Dermis blood vessel endothelial cell (primary cell): ENCODE data around the gene TMEM106A. TPM values are rescaled to one million over a fixed set of nuclear protein-coding genes. Genes with fewer than 3 reads are reported as not detected.
"Not testable (repeated sequence)": the region's sequence is repeated elsewhere in the genome, so short reads cannot be mapped to it uniquely, and the experiment has no call there.

Source experiments
- DNase-seq: peaks from one replicate; pipeline ENCODE4 v3.0.0; 2010
- total RNA-seq: library from RNA; depleted of rRNA; stranded (reverse); fragments of >200 nt; gene quantifications from 2 replicates; pipeline ENCODE4 v1.2.3, GENCODE V29; 2014

The TMEM106A gene
- total RNA-seq, 1 donor from 2014 or later = 2.4 TPM

DNA sequence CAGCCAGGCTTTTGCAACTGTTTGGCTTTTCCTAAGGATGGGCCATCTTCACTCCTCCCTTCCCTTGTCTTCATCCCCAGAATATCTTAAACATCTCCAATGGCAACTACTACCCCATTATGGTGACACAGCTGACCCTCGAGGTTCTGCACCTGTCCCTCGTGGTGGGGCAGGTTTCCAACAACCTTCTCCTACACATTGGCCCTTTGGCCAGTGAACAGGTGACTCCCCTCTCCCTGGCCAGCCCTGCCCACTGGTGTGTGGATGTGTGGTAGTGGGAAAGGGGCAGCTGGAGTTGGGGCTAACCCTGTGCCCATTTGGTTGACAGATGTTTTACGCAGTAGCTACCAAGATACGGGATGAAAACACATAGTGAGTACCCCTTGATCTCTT, 4.7 kb downstream of the TMEM106A start:
- no peak for DNase-seq

DNA sequence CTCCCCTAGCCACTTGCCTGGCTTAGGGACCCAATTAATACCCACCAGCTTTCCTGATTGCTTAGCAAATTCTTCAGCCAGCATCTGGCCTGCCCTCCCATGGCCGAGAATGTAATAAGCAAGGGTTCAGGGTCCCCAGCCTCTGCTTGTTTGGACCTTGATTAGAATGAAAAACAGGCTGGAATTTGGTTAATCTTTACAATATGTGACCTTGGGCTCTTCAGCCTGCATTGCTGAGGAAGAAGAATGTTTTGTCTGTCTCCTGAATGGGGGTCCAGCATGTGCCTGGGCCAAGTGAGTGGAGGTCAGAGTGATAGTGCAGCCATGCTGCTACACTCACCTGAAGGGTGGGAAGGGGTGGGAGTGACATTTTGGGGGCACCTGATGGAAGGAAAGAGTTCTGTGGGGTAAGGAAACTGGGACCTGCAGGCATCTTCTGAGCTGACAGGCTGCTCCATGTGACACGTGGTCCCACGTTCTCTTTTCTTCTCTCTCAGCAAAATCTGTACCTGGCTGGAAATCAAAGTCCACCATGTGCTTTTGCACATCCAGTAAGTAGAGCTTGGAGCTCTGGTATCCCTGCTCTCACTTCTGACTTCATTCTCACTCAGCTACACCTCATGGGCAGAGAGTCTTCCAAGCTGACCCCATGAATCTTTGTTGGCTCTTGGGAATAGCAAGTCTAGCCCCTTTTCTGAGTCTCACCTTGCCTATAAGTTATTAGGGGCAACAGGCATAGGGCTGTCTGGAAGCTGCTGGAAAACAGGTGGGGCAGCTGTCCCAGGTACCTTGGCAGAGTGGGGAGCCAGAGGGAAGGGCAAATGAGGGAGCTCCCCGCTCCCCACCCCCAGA, 5.3 kb downstream of the TMEM106A start:
- no peak for DNase-seq

DNA sequence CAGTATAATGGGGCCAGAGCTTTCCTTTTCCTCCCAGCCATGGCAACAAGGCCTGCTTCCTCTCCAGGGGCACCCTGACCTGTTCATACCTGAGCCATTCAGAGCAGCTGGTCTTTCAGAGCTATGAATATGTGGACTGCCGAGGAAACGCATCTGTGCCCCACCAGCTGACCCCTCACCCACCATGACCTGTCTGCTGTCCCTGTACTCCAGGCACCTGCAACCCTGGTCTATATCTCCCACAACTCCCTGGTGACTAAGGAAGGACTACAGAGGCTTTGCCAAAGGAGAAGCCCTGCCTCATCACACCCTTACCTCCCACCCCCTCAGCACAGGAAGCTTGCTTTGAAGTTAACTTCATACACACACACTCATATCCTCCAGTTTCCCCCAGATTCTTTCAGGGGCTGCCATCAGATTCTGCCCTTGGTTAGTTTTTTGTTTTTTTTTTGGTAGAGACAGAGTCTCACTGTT, 6.0 kb downstream of the TMEM106A start:
- DNase-seq = no peak

GRCh38 chr17:43219001-43219400, 7.3 kb downstream of the TMEM106A start:
- no peak for DNase-seq

- no peak for DNase-seq
Measured at GRCh38 chr17:43219746-43220380, 8.2 kb downstream of the TMEM106A start.

GRCh38 chr17:43220511-43221125, 8.9 kb downstream of the TMEM106A start:
- no peak for DNase-seq

GRCh38 chr17:43224146-43224705, 12.6 kb downstream of the TMEM106A start:
- DNase-seq = no peak

DNA sequence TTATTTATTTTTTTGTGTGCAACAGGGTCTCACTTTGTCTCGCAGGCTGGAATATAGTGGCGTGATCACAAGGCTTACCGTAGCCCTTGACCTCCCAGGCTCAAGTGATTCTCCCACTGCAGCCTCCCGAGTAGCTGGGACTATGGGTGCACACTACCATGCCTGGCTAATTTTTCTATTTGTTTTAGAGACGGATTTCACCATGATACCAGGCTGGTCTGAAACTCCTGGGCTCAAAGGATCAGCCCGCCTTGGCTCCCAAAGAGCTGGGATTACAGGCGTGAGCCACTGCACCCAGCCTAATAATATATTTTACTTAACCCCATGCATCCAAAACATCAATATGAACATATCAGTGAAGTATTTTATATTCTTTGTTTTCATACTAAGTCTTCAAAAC, 14.7 kb downstream of the TMEM106A start:
- DNase-seq = no peak

- DNase-seq = not testable (repeated sequence)
Measured at GRCh38 chr17:43228020-43228782, 16.5 kb downstream of the TMEM106A start, which contains the start of gene CCDC200. Gene CCDC200 (minus strand): TSS chr17:43228623. CDS start chr17:43228554, 69 bp downstream.

DNA sequence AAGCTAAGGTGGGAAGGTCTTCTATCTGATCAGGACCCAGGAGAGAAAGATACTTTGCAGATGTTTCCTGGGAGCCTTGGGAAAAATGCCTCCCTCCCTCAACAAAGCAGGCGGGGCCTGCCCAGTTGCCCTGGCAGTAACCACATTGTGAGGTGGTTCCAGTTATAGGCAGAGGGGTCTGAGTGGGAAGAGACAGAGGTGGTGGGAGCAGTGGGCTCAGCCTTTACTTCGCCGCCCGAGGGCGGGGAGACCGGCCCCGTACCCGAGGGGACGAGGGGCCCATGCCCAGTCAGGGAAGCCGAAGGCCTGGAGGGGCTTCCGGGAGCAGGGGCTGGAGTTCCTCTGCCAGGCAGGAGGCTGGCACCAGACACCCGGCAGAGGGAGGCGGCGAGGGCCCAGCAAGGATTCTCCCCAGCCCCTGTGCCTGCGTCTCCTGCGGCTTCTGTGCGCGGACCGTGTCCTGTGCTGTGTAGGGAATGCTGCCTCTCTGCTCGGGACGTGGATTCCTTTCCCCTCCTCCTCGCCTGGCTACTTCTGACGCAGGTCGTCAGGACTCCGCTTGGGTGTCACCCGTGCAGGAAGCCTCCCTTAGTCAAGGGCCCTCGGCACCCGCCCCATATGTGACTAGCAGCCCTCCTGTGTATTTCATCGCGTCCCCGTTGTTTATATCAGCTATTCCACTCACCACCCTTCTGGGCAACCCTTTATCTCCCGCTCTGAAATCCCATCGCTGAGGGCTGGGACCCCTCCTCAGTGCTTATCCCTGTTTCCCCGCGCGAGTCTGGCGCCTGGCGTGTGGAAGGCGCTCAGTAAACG, 19.7 kb downstream of the TMEM106A start:
- not testable (repeated sequence) for DNase-seq

- not testable (repeated sequence) for DNase-seq
Measured at GRCh38 chr17:43232021-43232699, 20.5 kb downstream of the TMEM106A start.

DNA sequence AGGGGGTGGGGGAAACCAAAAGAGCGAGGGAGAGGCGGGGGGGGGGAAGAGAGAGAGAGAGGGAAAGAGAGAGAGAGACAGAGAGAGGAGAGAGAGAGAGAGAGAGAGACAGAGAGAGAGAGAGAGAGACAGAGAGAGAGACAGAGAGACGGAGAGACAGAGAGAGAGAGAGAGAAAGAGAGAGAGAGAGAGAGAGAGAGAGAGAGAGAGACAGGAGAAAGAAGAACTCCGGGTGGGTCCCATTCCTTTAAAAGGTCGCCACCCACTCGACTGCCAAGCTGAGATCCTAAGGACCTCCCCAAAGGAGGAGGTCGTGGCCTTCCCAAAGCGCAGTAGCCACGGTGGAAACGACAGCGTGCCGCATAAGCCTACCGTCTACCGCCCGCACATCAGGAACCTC, 21.6 kb downstream of the TMEM106A start:
- DNase-seq = not testable (repeated sequence)

DNA sequence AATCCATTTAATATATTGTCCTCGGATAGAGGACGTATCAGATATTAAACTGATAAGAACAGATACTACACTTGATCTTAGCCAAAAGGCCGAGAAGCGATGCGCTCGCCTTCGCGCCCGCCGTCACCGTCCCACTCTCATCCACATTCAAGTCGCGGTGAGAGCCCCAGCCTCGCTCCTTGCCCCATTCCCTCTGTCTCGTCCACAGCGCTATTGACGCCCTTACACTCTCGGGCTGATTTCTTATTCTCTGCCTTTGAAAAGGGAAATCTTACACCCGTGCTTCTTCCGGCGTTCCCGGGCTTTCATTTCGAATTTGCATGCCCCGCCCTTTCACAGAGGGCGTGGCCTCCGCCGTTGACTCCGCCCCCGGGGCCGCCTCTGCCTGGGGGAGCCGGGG, 22.2 kb downstream of the TMEM106A start, which contains the start of gene RNU2-1:
TSS of gene RNU2-1 (minus strand) at position 101 of the 400 bp plus-strand sequence.
- DNase-seq = not testable (repeated sequence)

- not testable (repeated sequence) for DNase-seq
Measured at GRCh38 chr17:43239597-43239996, 27.9 kb downstream of the TMEM106A start.

GRCh38 chr17:43240596-43241352, 29.1 kb downstream of the TMEM106A start:
- not testable (repeated sequence) for DNase-seq

DNA sequence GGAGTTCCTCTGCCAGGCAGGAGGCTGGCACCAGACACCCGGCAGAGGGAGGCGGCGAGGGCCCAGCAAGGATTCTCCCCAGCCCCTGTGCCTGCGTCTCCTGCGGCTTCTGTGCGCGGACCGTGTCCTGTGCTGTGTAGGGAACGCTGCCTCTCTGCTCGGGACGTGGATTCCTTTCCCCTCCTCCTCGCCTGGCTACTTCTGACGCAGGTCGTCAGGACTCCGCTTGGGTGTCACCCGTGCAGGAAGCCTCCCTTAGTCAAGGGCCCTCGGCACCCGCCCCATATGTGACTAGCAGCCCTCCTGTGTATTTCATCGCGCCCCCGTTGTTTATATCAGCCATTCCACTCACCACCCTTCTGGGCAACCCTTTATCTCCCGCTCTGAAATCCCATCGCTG, 34.8 kb downstream of the TMEM106A start:
- DNase-seq = not testable (repeated sequence)
